ENCODE measurements around the gene RNF217.
"Not testable (repeated sequence)": the region's sequence is repeated elsewhere in the genome, so short reads cannot be mapped to it uniquely, and the experiment has no call there.

The RNF217 gene

GRCh38 chr6:125058546-125058945 is 96.3 kb downstream of the RNF217 start:
- DNase-seq (ENCODE audit: low read depth), result no peak

DNA sequence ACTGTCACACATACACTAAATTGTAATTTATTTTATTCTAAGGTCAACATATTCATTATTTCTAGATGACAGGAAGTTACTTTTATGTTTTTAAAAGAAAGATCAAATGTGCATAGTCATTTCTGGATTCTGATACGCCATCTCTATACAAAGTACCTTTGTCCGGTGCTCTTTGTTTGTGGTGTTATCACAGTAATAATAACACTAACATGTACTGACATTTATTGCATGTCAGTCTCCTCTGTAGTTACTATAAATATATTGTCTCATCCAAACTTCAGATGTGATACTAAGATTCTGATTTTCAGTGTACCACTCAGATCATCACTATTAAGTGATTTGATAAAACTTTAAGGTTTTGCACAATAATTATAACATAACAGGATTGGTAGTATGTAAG is 101.1 kb downstream of the RNF217 start:
- no peak for DNase-seq (ENCODE audit: low read depth)

- DNase-seq (ENCODE audit: low read depth), result no peak
Measured at GRCh38 chr6:125066140-125066539, 103.9 kb downstream of the RNF217 start.

DNA sequence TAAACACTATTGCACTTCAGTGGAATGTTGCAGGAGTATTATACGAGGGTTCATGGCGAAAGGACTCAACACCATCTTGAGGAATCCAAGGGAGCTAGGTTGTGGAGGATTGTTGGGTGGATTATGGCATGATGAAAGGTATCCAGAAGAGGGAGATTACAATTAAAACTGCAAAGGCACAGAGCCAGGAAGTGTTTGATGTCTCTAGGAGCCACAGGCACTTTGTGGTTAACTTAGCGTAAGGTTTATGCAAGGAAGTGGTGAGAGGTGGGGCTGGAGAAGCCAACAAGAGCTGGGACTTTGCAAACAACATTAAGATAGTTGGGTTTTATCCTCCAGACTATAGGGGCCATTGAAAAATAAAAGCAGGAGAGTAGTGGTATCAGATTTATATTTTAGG is 104.7 kb downstream of the RNF217 start:
- no peak for DNase-seq (ENCODE audit: low read depth)

DNA sequence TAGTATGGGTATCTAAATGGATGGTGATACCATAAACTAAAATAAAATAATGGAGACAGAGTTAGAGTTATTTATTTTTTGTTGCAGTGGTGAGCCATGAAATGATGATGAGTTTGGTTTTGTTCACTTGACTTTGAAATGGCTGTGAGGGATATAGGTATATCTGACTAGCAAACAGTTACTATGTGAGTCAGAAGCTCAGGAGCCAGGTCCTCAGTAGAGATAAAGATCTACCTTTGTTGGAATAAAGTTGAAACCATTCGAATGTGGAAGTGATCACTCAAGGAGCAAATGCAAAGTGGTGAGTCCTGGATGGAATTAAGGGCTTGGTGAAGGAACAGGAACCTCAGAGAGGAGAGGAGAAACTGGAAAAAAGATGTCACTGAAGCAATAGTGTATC is 105.3 kb downstream of the RNF217 start:
- no peak for DNase-seq (ENCODE audit: low read depth)

DNA sequence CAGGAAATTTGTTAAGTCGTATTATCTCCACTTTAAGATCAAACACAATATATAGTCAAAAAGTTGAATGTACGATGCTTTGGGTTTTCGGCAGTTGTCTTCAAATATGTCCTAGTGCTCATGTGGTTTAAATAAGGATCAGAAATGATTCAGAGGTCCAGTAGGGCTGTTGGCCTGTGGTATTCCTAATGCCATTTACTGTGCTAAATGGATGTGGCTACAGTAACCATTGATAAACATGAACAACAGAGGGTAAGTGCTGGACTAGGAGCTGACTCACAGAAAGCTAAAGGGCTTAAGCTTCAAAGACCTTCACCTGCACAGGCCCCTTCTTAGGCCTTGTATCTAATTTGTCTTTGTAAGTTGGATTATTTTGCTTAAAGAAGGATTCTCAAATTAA is 110.8 kb downstream of the RNF217 start:
- no peak for DNase-seq (ENCODE audit: low read depth)

GRCh38 chr6:125074120-125074519 is 111.9 kb downstream of the RNF217 start:
- DNase-seq (ENCODE audit: low read depth), result no peak

GRCh38 chr6:125075073-125075472 is 112.8 kb downstream of the RNF217 start:
- not testable (repeated sequence) for DNase-seq (ENCODE audit: low read depth)

DNA sequence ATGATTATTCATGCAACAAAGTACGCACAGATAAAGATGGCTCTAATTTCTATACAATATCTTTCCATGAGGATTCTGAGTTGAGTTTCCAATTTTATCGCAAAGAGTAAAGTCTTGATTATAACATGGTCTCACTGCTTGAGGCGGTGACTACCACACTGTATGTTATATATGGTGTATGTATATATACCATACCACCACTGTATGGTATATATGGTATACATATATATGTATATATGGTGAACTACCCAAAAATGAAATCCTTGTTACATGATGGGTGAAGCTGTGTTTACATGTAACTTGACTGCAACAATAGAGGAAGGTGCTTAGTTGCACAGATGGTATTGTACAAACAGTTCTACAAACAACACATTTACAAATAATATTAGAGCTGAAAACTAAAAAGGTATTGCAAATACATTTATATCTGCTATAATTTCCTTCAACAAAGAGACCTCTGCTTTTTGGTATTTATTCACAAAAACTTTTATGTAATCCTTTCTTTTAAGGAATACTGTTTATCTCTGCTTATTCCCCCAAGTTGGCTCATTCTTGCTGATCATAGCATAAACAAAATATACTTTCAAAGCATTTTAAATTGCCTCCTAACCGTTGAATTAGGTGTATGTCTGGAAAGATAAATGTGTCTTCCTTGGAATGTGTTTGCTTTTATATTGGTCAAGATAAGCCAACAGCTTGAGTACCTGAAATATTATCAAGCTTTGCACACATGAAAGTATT is 113.7 kb downstream of the RNF217 start:
- DNase-seq (ENCODE audit: low read depth), result no peak

DNA sequence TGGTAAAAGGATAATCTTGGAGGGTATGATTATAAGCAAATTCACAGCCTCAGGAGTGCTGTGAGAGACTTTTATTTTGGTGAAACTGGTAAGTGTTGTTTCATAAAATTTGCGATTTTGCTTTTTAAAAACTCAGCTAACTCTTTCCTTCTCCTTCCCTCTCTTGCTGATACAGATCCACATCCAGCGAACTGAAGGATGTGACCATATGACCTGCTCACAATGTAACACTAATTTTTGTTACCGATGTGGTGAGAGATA is 114.2 kb downstream of the RNF217 start:
- DNase-seq (ENCODE audit: low read depth), result no peak

DNA sequence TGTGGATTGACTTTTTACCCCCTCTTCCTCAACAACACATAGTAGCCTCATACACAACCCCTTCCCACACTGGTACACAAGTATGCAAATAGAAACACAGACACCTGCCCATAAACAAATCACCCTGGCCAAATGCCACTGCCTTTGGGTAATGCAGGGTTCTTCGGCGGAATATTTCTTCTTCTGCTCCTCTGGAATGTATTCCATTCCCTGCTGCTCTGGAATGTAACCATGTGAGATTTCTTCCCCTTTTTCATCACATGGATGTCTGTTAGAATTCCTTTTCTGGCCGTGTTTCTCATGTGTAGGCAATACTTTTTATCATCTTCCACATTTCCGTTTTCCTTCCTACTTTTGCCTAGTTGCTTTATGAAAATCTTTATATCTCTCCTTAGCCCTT is 115.2 kb downstream of the RNF217 start:
- no peak for DNase-seq (ENCODE audit: low read depth)

- no peak for DNase-seq (ENCODE audit: low read depth)
Measured at GRCh38 chr6:125078602-125079321, 116.5 kb downstream of the RNF217 start.

DNA sequence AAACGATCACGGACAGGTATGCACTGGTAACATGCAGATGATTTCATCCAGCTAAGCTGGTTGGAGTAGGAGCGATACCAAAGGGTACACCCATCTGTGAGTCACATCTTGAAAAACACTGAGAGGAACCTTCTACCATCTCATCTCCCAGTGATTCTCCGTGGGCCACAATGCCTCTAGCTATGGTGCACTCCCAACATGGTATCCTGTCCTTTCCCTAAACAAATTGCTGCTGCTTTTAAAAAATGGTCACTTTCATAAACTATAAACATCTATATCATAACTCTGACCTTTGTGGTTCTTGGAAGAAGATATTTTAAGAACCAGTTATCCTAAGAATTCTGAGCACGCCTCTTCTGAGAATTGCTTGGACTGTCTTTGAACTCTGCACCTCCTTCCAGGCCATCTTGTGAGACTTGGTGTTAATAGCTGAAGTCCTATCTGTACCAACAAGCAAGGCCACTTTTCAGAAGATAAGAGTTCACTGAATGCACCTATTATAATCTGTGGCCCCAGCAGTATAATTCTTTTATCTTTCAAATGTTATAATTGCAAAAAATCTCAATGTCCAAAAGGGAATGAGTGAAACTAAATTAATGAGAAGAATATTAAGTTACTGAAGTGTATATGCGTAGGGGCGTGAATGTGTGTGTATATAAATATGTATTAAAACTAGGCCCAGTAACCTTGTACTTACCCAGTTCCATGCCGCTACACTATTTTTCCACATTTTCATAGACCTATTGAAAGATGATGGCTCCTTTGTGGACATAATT is 120.9 kb downstream of the RNF217 start:
- DNase-seq (ENCODE audit: low read depth), result no peak

DNA sequence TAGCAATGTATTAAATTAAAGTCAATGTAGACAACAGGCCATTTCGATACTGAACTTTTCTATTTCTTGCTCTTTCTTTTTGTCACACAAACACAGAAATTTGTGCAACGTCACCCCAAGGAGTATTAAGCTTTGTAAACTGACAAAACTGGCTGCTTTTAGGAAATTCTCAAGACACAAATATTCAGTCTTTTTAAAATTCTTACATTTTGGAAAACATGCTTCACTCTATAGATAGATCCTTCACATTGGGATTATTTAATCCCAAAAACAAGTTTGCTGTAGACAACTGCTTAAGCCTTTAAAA is 121.4 kb downstream of the RNF217 start:
- DNase-seq (ENCODE audit: low read depth), result no peak

DNA sequence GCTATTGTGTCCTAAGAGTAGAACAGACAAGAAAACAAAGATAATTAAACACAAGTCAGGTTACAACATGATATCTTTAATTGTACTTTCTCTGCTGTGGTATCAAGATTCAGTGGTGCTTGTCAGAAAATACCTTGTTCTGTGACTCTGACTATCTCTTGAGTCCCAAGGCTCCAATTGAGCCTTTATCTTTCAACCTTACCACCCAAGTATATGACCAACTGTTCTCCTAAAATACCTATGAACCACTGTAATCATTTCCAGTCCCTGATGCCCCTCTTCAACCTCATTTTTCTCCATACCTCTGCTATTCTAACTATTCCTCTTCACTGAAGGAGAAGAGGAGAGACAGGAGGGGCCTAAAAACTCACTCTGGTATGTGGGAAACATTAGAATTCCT is 124.5 kb downstream of the RNF217 start:
- no peak for DNase-seq (ENCODE audit: low read depth)

DNA sequence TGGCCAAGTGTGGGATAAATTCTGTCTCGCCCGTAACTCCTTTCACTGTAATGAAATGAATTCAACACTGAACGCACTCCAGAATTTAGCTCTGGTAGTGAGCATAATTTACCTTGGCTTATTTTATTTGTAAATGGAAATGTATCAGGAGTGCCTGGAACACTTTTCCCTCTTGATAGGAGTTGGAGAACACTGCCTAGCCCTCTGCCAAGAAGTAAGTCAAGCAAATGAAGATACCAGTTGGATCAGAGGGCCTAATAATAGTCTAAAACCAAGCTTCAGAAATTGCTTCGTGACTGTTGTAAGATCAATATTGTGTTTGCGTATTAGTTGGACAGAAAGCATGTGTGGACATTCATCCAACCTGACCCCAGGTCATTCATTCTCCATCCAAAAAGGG is 126.7 kb downstream of the RNF217 start:
- DNase-seq (ENCODE audit: low read depth), result no peak

- no peak for DNase-seq (ENCODE audit: low read depth)
Measured at GRCh38 chr6:125094563-125094962, 132.3 kb downstream of the RNF217 start.

- no peak for DNase-seq (ENCODE audit: low read depth)
Measured at GRCh38 chr6:125095580-125096301, 133.5 kb downstream of the RNF217 start.

- DNase-seq (ENCODE audit: low read depth), result no peak
Measured at GRCh38 chr6:125097186-125097585, 134.9 kb downstream of the RNF217 start.

DNA sequence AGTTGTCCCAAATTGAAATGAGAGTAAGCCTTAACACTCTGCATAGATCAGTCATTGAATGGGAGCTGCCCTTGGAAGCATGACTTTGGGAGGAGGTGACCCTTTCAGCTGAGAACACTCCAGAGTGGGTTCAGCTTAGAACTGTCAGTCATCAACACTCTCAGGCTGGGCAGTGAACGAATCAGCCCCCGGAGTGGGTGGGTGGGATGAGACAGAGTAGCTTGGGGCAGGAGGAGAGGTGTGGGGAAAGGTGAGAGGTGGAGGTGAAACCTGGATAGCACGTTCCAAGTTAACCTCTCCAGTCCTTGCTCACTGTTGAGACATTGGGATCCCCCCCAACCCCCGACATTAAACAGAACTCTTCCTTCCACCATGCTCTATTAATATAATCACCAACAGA is 136.0 kb downstream of the RNF217 start:
- DNase-seq (ENCODE audit: low read depth), result no peak

GRCh38 chr6:125099211-125100073 is 137.2 kb downstream of the RNF217 start:
- peak; percentile 1 for DNase-seq (ENCODE audit: low read depth)

Measured in stimulated activated CD8-positive, alpha-beta memory T cell treated with anti-CD3 and anti-CD28 coated beads, Interleukin-12 subunit alpha, Interleukin-12 subunit beta, amount 100 ng/mL, for 4 hours (primary cell).